ENCODE results near the gene ARMC2. TPM values are rescaled to one million over a fixed set of nuclear protein-coding genes. Genes with fewer than 3 reads are reported as not detected.

Gene ARMC2
- total RNA-seq, 1 donor from 2014 or later, result 3.5 TPM

GRCh38 chr6:108959972-108960582 is 111.9 kb downstream of the ARMC2 start:
- no peak overlapping the region for H3K27ac Mint-ChIP-seq
- H3K4me1 Mint-ChIP-seq, result peaks cover 10% of the 10 kb centered on the region
- intact Hi-C loops (cut with micrococcal nuclease), result no loop called here
- H3K9me3 Mint-ChIP-seq, result no peaks in the 10 kb centered on the region
- POLR2A ChIA-PET, result no interaction called here
- no peak for TF ChIP-seq CTCF (IDR thresholded peaks at IDR 0.05)
- CTCF ChIA-PET, result no interaction called here
- DNase-seq (no peak), ATAC-seq (ENCODE audit: low read depth) (no peak)
- H3K4me3 Mint-ChIP-seq, result no peak overlapping the region
- H3K27me3 Mint-ChIP-seq, result no peaks in the 10 kb centered on the region
- H3K36me3 Mint-ChIP-seq (ENCODE audit: low read depth), result no peaks in the 10 kb centered on the region

GRCh38 chr6:108960601-108961000 is 112.4 kb downstream of the ARMC2 start:
- intact Hi-C loops (cut with micrococcal nuclease), result no loop called here
- ChIA-PET POLR2A (no interaction called here), CTCF (no interaction called here)
- no peak for ATAC-seq (ENCODE audit: low read depth)
- DNase-seq, result no peak
- no peak overlapping the region for H3K4me3 Mint-ChIP-seq
- TF ChIP-seq CTCF (IDR thresholded peaks at IDR 0.05), result no peak
- no peaks in the 10 kb centered on the region for H3K36me3 Mint-ChIP-seq (ENCODE audit: low read depth)
- H3K27ac Mint-ChIP-seq, result no peak overlapping the region
- H3K4me1 Mint-ChIP-seq, result peaks cover 10% of the 10 kb centered on the region
- H3K27me3 Mint-ChIP-seq, result no peaks in the 10 kb centered on the region
- H3K9me3 Mint-ChIP-seq, result no peaks in the 10 kb centered on the region

- no peaks in the 10 kb centered on the region for H3K9me3 Mint-ChIP-seq
- CTCF ChIA-PET, result no interaction called here
- POLR2A ChIA-PET, result no interaction called here
- no peaks in the 10 kb centered on the region for H3K27me3 Mint-ChIP-seq
- peaks cover 10% of the 10 kb centered on the region for H3K4me1 Mint-ChIP-seq
- no peaks in the 10 kb centered on the region for H3K36me3 Mint-ChIP-seq (ENCODE audit: low read depth)
- TF ChIP-seq CTCF (IDR thresholded peaks at IDR 0.05), result no peak
- intact Hi-C loops (cut with micrococcal nuclease), result no loop called here
- no peak overlapping the region for H3K4me3 Mint-ChIP-seq
- H3K27ac Mint-ChIP-seq, result no peak overlapping the region
- DNase-seq (no peak), ATAC-seq (ENCODE audit: low read depth) (no peak)
Observed at GRCh38 chr6:108961077-108961476, 112.9 kb downstream of the ARMC2 start.

- TF ChIP-seq CTCF (IDR thresholded peaks at IDR 0.05), result no peak
- H3K4me1 Mint-ChIP-seq, result peaks cover 16% of the 10 kb centered on the region
- no peak for ATAC-seq (ENCODE audit: low read depth)
- ChIA-PET CTCF (no interaction called here), POLR2A (no interaction called here)
- no peak overlapping the region for H3K4me3 Mint-ChIP-seq
- H3K27ac Mint-ChIP-seq, result no peak overlapping the region
- no peaks in the 10 kb centered on the region for H3K9me3 Mint-ChIP-seq
- DNase-seq, result no peak
- H3K36me3 Mint-ChIP-seq (ENCODE audit: low read depth), result no peaks in the 10 kb centered on the region
- intact Hi-C loops (cut with micrococcal nuclease), result no loop called here
- no peaks in the 10 kb centered on the region for H3K27me3 Mint-ChIP-seq
Observed at GRCh38 chr6:108961985-108962384, 113.8 kb downstream of the ARMC2 start.

GRCh38 chr6:108966251-108966650 is 118.0 kb downstream of the ARMC2 start:
- H3K27me3 Mint-ChIP-seq, result no peaks in the 10 kb centered on the region

More at GRCh38 chr6:108966251-108966650, 118.0 kb downstream of the ARMC2 start:
- CTCF ChIA-PET, result no interaction called here
- intact Hi-C loops (cut with micrococcal nuclease), result no loop called here
- H3K27ac Mint-ChIP-seq, result no peak overlapping the region
- DNase-seq, result no peak
- no peak for ATAC-seq (ENCODE audit: low read depth)
- no peaks in the 10 kb centered on the region for H3K36me3 Mint-ChIP-seq (ENCODE audit: low read depth)
- POLR2A ChIA-PET, result no interaction called here
- no peak overlapping the region for H3K4me3 Mint-ChIP-seq
- no peak for TF ChIP-seq CTCF (IDR thresholded peaks at IDR 0.05)
- no peaks in the 10 kb centered on the region for H3K9me3 Mint-ChIP-seq
- H3K4me1 Mint-ChIP-seq, result peaks cover 8% of the 10 kb centered on the region
